Bronchial epithelial cell (primary cell): ENCODE results near the gene RNF32. TPM values are rescaled to one million over a fixed set of nuclear protein-coding genes. Genes with fewer than 3 reads are reported as not detected.

Experiments
- DNase-seq: peaks from one replicate; pipeline ENCODE4 v3.0.0-alpha.2; 2010; ENCODE audit warnings: low read depth
- FAIRE-seq: peaks from 2 replicates; lab custom pipeline; 2011; peaks lifted over from hg19 to GRCh38; lab: Jason Lieb, UNC
- H3K27me3 ChIP-seq: 2 replicates; pipeline ENCODE4 v1.5.1; 2011; ENCODE audit warnings: low read length; ENCODE audit not compliant: control insufficient read depth, insufficient read depth
- H3K36me3 ChIP-seq: 2 replicates; pipeline ENCODE4 v1.5.1; 2011; ENCODE audit warnings: low read length; ENCODE audit not compliant: control insufficient read depth, insufficient read depth
- H3K4me3 ChIP-seq: 2 replicates; pipeline ENCODE4 v1.5.1; 2011; ENCODE audit warnings: mild to moderate bottlenecking, low read depth, low read length, control low read depth
- CTCF ChIP-seq: IDR thresholded peaks from 2 replicates; pipeline ENCODE4 v1.5.1; 2011; ENCODE audit warnings: mild to moderate bottlenecking, moderate library complexity, low read length, control low read depth, inconsistent platforms; ENCODE audit not compliant: insufficient read depth, severe bottlenecking
- total RNA-seq: library from RNA; depleted of rRNA; stranded (reverse); fragments of >200 nt; gene quantifications from 2 replicates; pipeline ENCODE4 v1.2.1, GENCODE V29; 2014

The RNF32 gene
- total RNA-seq, 1 donor from 2014 or later = 1.8 TPM

GRCh38 chr7:156655251-156655650, 14.7 kb downstream of the RNF32 start:
- H3K4me3 ChIP-seq = no peak overlapping the region
- no peak for TF ChIP-seq CTCF
- H3K27me3 ChIP-seq = no peaks in the 10 kb centered on the region
- FAIRE-seq (no peak), DNase-seq (no peak)
- H3K36me3 ChIP-seq = no peaks in the 10 kb centered on the region

- Histone ChIP-seq H3K27me3 (no peaks in the 10 kb centered on the region), H3K4me3 (no peak overlapping the region), H3K36me3 (no peaks in the 10 kb centered on the region)
- FAIRE-seq (no peak), DNase-seq (no peak)
- no peak for TF ChIP-seq CTCF
Observed at GRCh38 chr7:156655983-156656382, 15.4 kb downstream of the RNF32 start.

GRCh38 chr7:156656598-156656997, 16.0 kb downstream of the RNF32 start:
- TF ChIP-seq CTCF = no peak
- FAIRE-seq (no peak), DNase-seq (no peak)
- H3K36me3 ChIP-seq = no peaks in the 10 kb centered on the region
- H3K27me3 ChIP-seq = no peaks in the 10 kb centered on the region
- H3K4me3 ChIP-seq = no peak overlapping the region

- DNase-seq = peak; percentile 31
- FAIRE-seq = no peak
- no peak for TF ChIP-seq CTCF
- Histone ChIP-seq H3K36me3 (no peaks in the 10 kb centered on the region), H3K4me3 (no peak overlapping the region), H3K27me3 (no peaks in the 10 kb centered on the region)
Observed at GRCh38 chr7:156657681-156658080, 17.1 kb downstream of the RNF32 start.

GRCh38 chr7:156659203-156659602, 18.6 kb downstream of the RNF32 start:
- H3K36me3 ChIP-seq = no peaks in the 10 kb centered on the region
- H3K27me3 ChIP-seq = no peaks in the 10 kb centered on the region
- no peak for DNase-seq
- TF ChIP-seq CTCF = no peak
- no peak for FAIRE-seq
- no peak overlapping the region for H3K4me3 ChIP-seq

- TF ChIP-seq CTCF = no peak
- Histone ChIP-seq H3K36me3 (no peaks in the 10 kb centered on the region), H3K4me3 (no peak overlapping the region), H3K27me3 (no peaks in the 10 kb centered on the region)
- DNase-seq (no peak), FAIRE-seq (no peak)
Observed at GRCh38 chr7:156659961-156660360, 19.4 kb downstream of the RNF32 start.
